NCI-H345 (cell line): ENCODE data around the gene MPHOSPH6.
"Not testable (repeated sequence)": the region's sequence is repeated elsewhere in the genome, so short reads cannot be mapped to it uniquely, and the experiment has no call there.

Experiments
- DNase-seq: peaks from one replicate; lab custom pipeline; 2025; lab: John Stamatoyannopoulos, UW

The MPHOSPH6 gene

GRCh38 chr16:82118749-82119148 is 51.3 kb downstream of the MPHOSPH6 start:
- DNase-seq: no peak

GRCh38 chr16:82116535-82116934 is 53.5 kb downstream of the MPHOSPH6 start:
- no peak for DNase-seq

GRCh38 chr16:82113741-82114140 is 56.3 kb downstream of the MPHOSPH6 start:
- DNase-seq: no peak

- no peak for DNase-seq
Measured at GRCh38 chr16:82111944-82112343, 58.1 kb downstream of the MPHOSPH6 start.

GRCh38 chr16:82109266-82109665 is 60.8 kb downstream of the MPHOSPH6 start:
- not testable (repeated sequence) for DNase-seq

GRCh38 chr16:82108774-82109173 is 61.2 kb downstream of the MPHOSPH6 start:
- DNase-seq: no peak

- no peak for DNase-seq
Measured at GRCh38 chr16:82108100-82108499, 61.9 kb downstream of the MPHOSPH6 start.

- DNase-seq: no peak
Measured at GRCh38 chr16:82105107-82105506, 64.9 kb downstream of the MPHOSPH6 start.
